Measurements from ENCODE around the gene FIP1L1. TPM values are rescaled to one million over a fixed set of nuclear protein-coding genes. Genes with fewer than 3 reads are reported as not detected.
A peak's percentile ranks its signal among the peaks of the same experiment; 100 is the strongest.

FIP1L1 gene
- total and polyA plus RNA-seq, 10 donors: 32.4 to 87.0 (median 59.9) TPM

GRCh38 chr4:53489279-53489889 is 111.9 kb downstream of the FIP1L1 start:
- Histone ChIP-seq H3K4me3 (no peak overlapping the region), H3K4me1 (no peaks in the 10 kb centered on the region), H3K9me3 (no peaks in the 10 kb centered on the region), H3K27me3 (replicated peaks in 1 of 7) (peaks cover 0 to 6% (median 0%) of the 10 kb centered on the region in 7 donors), H3K36me3 (no peaks in the 10 kb centered on the region), H3K27ac (no peak overlapping the region)
- intact Hi-C loops (cut with DNase I; ENCODE audit: low total_unique reads): no loop called here
- DNase-seq: no peak
- TF ChIP-seq POLR2A (IDR thresholded peaks at IDR 0.05) (no peak), POLR2AphosphoS5 (IDR thresholded peaks at IDR 0.05) (no peak)
- TF ChIP-seq, protein P1, sequence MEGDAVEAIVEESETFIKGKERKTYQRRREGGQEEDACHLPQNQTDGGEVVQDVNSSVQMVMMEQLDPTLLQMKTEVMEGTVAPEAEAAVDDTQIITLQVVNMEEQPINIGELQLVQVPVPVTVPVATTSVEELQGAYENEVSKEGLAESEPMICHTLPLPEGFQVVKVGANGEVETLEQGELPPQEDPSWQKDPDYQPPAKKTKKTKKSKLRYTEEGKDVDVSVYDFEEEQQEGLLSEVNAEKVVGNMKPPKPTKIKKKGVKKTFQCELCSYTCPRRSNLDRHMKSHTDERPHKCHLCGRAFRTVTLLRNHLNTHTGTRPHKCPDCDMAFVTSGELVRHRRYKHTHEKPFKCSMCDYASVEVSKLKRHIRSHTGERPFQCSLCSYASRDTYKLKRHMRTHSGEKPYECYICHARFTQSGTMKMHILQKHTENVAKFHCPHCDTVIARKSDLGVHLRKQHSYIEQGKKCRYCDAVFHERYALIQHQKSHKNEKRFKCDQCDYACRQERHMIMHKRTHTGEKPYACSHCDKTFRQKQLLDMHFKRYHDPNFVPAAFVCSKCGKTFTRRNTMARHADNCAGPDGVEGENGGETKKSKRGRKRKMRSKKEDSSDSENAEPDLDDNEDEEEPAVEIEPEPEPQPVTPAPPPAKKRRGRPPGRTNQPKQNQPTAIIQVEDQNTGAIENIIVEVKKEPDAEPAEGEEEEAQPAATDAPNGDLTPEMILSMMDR (IDR thresholded peaks at IDR 0.05 in 8 of 11, conservative IDR thresholded peaks at IDR 0.05 in 3 of 11): no peak

GRCh38 chr4:53490161-53490956 is 112.9 kb downstream of the FIP1L1 start:
- WGBS, 5 donors: 64 to 78% (median 73%) methylated on average over 6 of the region's 6 CpGs
- H3K9me3 ChIP-seq: no peaks in the 10 kb centered on the region
- TF ChIP-seq, protein P1 (IDR thresholded peaks at IDR 0.05 in 8 of 11, conservative IDR thresholded peaks at IDR 0.05 in 3 of 11): no peak
- TF ChIP-seq POLR2A (IDR thresholded peaks at IDR 0.05) (no peak), POLR2AphosphoS5 (IDR thresholded peaks at IDR 0.05) (no peak)
- H3K27me3 ChIP-seq (replicated peaks in 1 of 7): peaks cover 0 to 6% (median 0%) of the 10 kb centered on the region in 7 donors
- H3K4me3 ChIP-seq: no peak overlapping the region
- no peak overlapping the region for H3K27ac ChIP-seq
- H3K36me3 ChIP-seq: no peaks in the 10 kb centered on the region
- intact Hi-C loops (cut with DNase I; ENCODE audit: low total_unique reads): no loop called here
- H3K4me1 ChIP-seq: no peaks in the 10 kb centered on the region
- no peak for DNase-seq

DNA sequence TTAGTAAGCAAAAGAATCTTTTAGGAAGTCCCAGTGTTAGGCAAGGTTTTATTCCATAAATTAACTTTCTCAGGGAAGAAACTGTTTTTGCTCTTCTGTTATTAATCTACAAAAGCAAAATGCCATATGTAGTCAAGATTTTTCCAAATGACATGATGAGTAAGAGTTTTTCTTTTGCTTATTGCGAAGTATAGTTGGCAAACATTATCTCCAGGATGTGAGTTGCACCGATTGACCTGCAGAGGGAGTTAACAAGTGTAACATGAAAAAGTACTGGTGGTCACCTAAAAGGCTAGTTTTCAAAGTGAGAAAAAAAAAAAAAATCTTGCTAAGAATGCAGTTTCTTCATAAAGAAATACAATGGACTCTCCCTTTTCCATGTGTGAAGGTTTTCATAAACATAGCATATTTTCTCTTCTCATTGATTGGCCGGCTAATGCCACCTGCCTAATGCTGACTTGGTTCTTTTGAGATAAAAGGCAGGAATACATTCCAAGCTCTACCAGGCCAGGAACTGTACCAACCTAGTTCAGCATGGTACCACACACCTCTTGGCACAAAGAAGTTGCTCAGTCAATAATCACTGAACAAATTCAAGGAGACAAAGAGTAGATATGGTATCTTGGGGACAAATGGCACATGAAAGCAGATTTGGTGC is 113.7 kb downstream of the FIP1L1 start:
- H3K4me1 ChIP-seq: no peaks in the 10 kb centered on the region
- no peak overlapping the region for H3K4me3 ChIP-seq
- WGBS, 5 donors: 48 to 59% (median 53%) methylated on average over 3 of the region's 3 CpGs
- no peaks in the 10 kb centered on the region for H3K36me3 ChIP-seq
- intact Hi-C loops (cut with DNase I; ENCODE audit: low total_unique reads): no loop called here
- no peaks in the 10 kb centered on the region for H3K9me3 ChIP-seq
- TF ChIP-seq POLR2AphosphoS5 (IDR thresholded peaks at IDR 0.05): no peak
- TF ChIP-seq, protein P1 (IDR thresholded peaks at IDR 0.05 in 8 of 11, conservative IDR thresholded peaks at IDR 0.05 in 3 of 11): peak in 10 of 11 experiments; percentile 21 to 56 (median 46)
- H3K27me3 ChIP-seq (replicated peaks in 1 of 7): peaks cover 0 to 6% (median 0%) of the 10 kb centered on the region in 7 donors
- no peak overlapping the region for H3K27ac ChIP-seq
- no peak for DNase-seq

GRCh38 chr4:53494851-53495250 is 117.4 kb downstream of the FIP1L1 start:
- 75 to 89% (median 82%) methylated on average over 6 of the region's 6 CpGs for WGBS, 5 donors
- intact Hi-C loops (cut with DNase I; ENCODE audit: low total_unique reads): no loop called here
- H3K27ac ChIP-seq: no peak overlapping the region
- TF ChIP-seq, protein P1 (IDR thresholded peaks at IDR 0.05 in 8 of 11, conservative IDR thresholded peaks at IDR 0.05 in 3 of 11): no peak
- no peak for TF ChIP-seq POLR2A (IDR thresholded peaks at IDR 0.05)
- TF ChIP-seq POLR2AphosphoS5 (IDR thresholded peaks at IDR 0.05): no peak
- no peaks in the 10 kb centered on the region for H3K9me3 ChIP-seq
- no peaks in the 10 kb centered on the region for H3K27me3 ChIP-seq (replicated peaks in 1 of 7)
- no peaks in the 10 kb centered on the region for H3K36me3 ChIP-seq
- H3K4me3 ChIP-seq: no peak overlapping the region
- no peak for DNase-seq
- no peaks in the 10 kb centered on the region for H3K4me1 ChIP-seq
